GM23338 (cell line): ENCODE measurements around the gene EGR2.

Experiments used
- CTCF ChIP-seq, 2 experiments: fragments of 200-600 bp in 1 of 2; sonication (generic) in 1 of 2; conservative IDR thresholded peaks; 2 replicates each; pipeline versions ENCODE4 v1.5.1 to v1.6.1; 2016 to 2017; ENCODE audit warnings: antibody characterized with exemption in 2 of 2, low read depth in 2 of 2, mild to moderate bottlenecking in 2 of 2, moderate library complexity in 1 of 2
- EZH2phosphoT487 ChIP-seq: fragments of 200-600 bp; sonication (generic); IDR thresholded peaks from one replicate; pipeline ENCODE4 v1.8.1; 2018; ENCODE audit warnings: antibody characterized with exemption; ENCODE audit not compliant: unreplicated experiment
- TF ChIP-seq, protein P1 (sequence below): IDR thresholded peaks from one replicate; pipeline ENCODE4 v1.6.1; 2018; ENCODE audit warnings: antibody characterized with exemption; ENCODE audit not compliant: unreplicated experiment

DNA sequence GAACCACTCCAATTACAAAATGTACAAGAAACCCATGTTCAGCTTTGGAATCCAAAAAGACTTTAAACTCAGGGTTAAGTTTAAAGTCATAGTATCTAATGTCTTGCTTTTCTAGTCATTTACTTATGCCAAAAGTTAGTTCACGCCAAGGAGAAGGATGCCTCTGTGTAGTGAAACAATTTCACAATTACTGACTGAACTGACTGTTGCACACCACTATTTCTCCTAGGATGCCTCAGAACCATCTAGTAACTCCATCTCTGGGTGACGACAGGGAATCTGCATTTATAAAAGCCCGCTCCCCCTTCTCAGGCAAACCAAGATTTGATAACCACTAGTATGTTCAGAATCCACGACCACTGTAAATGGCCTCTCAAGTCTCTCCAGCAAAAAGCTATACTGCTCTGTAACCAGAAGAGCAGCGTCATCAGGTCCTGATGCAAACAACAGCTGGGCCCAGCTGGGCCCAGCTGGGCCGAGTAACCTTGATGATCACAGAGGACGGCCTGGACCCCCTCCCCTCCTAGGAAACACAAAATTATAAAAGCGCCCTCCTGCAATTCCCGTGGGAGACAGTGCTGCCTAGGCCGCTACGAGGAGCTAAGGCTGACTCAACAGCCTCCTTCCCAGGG, 12.3 kb downstream of the EGR2 start:
- TF ChIP-seq, protein P1, sequence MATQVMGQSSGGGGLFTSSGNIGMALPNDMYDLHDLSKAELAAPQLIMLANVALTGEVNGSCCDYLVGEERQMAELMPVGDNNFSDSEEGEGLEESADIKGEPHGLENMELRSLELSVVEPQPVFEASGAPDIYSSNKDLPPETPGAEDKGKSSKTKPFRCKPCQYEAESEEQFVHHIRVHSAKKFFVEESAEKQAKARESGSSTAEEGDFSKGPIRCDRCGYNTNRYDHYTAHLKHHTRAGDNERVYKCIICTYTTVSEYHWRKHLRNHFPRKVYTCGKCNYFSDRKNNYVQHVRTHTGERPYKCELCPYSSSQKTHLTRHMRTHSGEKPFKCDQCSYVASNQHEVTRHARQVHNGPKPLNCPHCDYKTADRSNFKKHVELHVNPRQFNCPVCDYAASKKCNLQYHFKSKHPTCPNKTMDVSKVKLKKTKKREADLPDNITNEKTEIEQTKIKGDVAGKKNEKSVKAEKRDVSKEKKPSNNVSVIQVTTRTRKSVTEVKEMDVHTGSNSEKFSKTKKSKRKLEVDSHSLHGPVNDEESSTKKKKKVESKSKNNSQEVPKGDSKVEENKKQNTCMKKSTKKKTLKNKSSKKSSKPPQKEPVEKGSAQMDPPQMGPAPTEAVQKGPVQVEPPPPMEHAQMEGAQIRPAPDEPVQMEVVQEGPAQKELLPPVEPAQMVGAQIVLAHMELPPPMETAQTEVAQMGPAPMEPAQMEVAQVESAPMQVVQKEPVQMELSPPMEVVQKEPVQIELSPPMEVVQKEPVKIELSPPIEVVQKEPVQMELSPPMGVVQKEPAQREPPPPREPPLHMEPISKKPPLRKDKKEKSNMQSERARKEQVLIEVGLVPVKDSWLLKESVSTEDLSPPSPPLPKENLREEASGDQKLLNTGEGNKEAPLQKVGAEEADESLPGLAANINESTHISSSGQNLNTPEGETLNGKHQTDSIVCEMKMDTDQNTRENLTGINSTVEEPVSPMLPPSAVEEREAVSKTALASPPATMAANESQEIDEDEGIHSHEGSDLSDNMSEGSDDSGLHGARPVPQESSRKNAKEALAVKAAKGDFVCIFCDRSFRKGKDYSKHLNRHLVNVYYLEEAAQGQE = no peak
- no peak for TF ChIP-seq CTCF (conservative IDR thresholded peaks at IDR 0.05; ENCODE audit: low read depth in 2 of 2)
- no peak for TF ChIP-seq EZH2phosphoT487
